IMR-90 (cell line): Measurements from ENCODE around the gene ZNF583. TPM values are rescaled to one million over a fixed set of nuclear protein-coding genes. Genes with fewer than 3 reads are reported as not detected.

Experiments
- ATAC-seq: fragments of 200-7000 bp; cut with Tn5 transposase; 2 replicates; pipeline ENCODE4 v1.9.1; 2020; ENCODE audit warnings: low read depth, mild to moderate bottlenecking, moderate library complexity
- BruUV-seq: library from RNA; stranded (reverse); fragments of 400-500 nt; replicated peaks from 2 replicates; lab custom pipeline; 2021; lab: Mats Ljungman, UMichigan
- CTCF ChIA-PET: fragments of 300-600 bp; formaldehyde crosslinking; extraction: SDS; loops from one replicate; lab custom pipeline; 2021; ENCODE audit warnings: antibody characterized with exemption; lab: Yijun Ruan, JAX
- POLR2A ChIA-PET: fragments of 300-600 bp; sonication (Branson Sonifier 250); formaldehyde crosslinking; loops from one replicate; lab custom pipeline; 2022; ENCODE audit warnings: antibody characterized with exemption; ENCODE audit not compliant: unreplicated experiment; lab: Charles Lee
- DNase-seq: peaks from one replicate; pipeline ENCODE4 v3.0.0; 2013
- H2AFZ ChIP-seq: replicated peaks from 2 replicates; pipeline ENCODE3; 2013; ENCODE audit warnings: low read length, mild to moderate bottlenecking; ENCODE audit not compliant: poor library complexity
- H2AK5ac ChIP-seq: 2 replicates; pipeline ENCODE4 v1.6.1; 2013; ENCODE audit warnings: low read depth, low read length, inconsistent platforms
- H2AK9ac ChIP-seq: replicated peaks from 2 replicates; pipeline ENCODE3; 2013; ENCODE audit warnings: mild to moderate bottlenecking, low read depth, low read length, moderate library complexity; ENCODE audit not compliant: poor library complexity
- H2BK120ac ChIP-seq: 2 replicates; pipeline ENCODE4 v1.6.1; 2013; ENCODE audit warnings: low read depth, low read length, inconsistent platforms
- H2BK15ac ChIP-seq: 3 replicates; pipeline ENCODE4 v1.6.1; 2013; ENCODE audit warnings: low read depth, low read length, inconsistent platforms
- H2BK20ac ChIP-seq: 2 replicates; pipeline ENCODE4 v1.6.1; 2013; ENCODE audit warnings: low read depth, mild to moderate bottlenecking, inconsistent platforms, low read length, moderate library complexity
- H2BK5ac ChIP-seq: 2 replicates; pipeline ENCODE4 v1.6.1; 2013; ENCODE audit warnings: mild to moderate bottlenecking, low read depth, low read length, inconsistent platforms; ENCODE audit not compliant: poor library complexity, severe bottlenecking
- H3K14ac ChIP-seq: replicated peaks from 2 replicates; pipeline ENCODE4 v1.6.1; 2013; ENCODE audit warnings: low read depth, low read length, inconsistent platforms
- H3K18ac ChIP-seq: 2 replicates; pipeline ENCODE4 v1.6.1; 2013; ENCODE audit warnings: low read depth, low read length, control low read depth
- H3K23ac ChIP-seq: 2 replicates; pipeline ENCODE4 v1.6.1; 2013; ENCODE audit warnings: low read depth, low read length, inconsistent platforms
- H3K27ac ChIP-seq: 2 replicates; pipeline ENCODE4 v1.5.1; 2013; ENCODE audit warnings: mild to moderate bottlenecking, control low read depth, low read length; ENCODE audit not compliant: insufficient read depth
- H3K27me3 ChIP-seq: 2 replicates; pipeline ENCODE4 v1.6.1; 2013; ENCODE audit warnings: low read length; ENCODE audit not compliant: control insufficient read depth, insufficient read depth
- H3K36me3 ChIP-seq: 2 replicates; pipeline ENCODE4 v1.6.1; 2013; ENCODE audit warnings: low read length, mixed read lengths; ENCODE audit not compliant: control insufficient read depth, insufficient read depth
- H3K4ac ChIP-seq: 2 replicates; pipeline ENCODE4 v1.6.1; 2013; ENCODE audit warnings: low read depth, low read length, inconsistent platforms
- H3K4me1 ChIP-seq: 2 replicates; pipeline ENCODE4 v1.6.1; 2013; ENCODE audit warnings: low read length, mixed read lengths; ENCODE audit not compliant: control insufficient read depth, insufficient read depth
- H3K4me2 ChIP-seq: 2 replicates; pipeline ENCODE4 v1.6.1; 2013; ENCODE audit warnings: low read depth, mild to moderate bottlenecking, control low read depth, low read length, moderate library complexity
- H3K4me3 ChIP-seq: 2 replicates; pipeline ENCODE4 v1.5.1; 2013; ENCODE audit warnings: low read depth, mild to moderate bottlenecking, control low read depth, low read length, moderate library complexity; ENCODE audit not compliant: insufficient read depth
- H3K56ac ChIP-seq: 2 replicates; pipeline ENCODE4 v1.6.1; 2013; ENCODE audit warnings: low read length, inconsistent platforms; ENCODE audit not compliant: insufficient read depth; ENCODE audit errors: extremely low read depth
- H3K79me1 ChIP-seq, 2 experiments: 2 replicates each; pipeline ENCODE4 v1.6.1; 2013; ENCODE audit warnings: low read length in 2 of 2, inconsistent platforms in 1 of 2, low read depth in 1 of 2
- H3K9ac ChIP-seq: 2 replicates; pipeline ENCODE4 v1.6.1; 2013; ENCODE audit warnings: low read depth, low read length, control low read depth
- H3K9me1 ChIP-seq: 2 replicates; pipeline ENCODE4 v1.6.1; 2013; ENCODE audit warnings: low read length, inconsistent platforms; ENCODE audit not compliant: insufficient read depth
- H3K9me3 ChIP-seq: 2 replicates; pipeline ENCODE4 v1.6.1; 2013; ENCODE audit warnings: low read length; ENCODE audit not compliant: control insufficient read depth, insufficient read depth
- H4K20me1 ChIP-seq: 2 replicates; pipeline ENCODE4 v1.6.1; 2013; ENCODE audit warnings: low read length, inconsistent platforms; ENCODE audit not compliant: insufficient read depth
- H4K5ac ChIP-seq: 2 replicates; pipeline ENCODE4 v1.6.1; 2013; ENCODE audit warnings: mild to moderate bottlenecking, low read depth, low read length, control low read depth
- H4K8ac ChIP-seq, 2 experiments: 2 replicates each; pipeline ENCODE4 v1.6.1; 2013; ENCODE audit warnings: low read depth in 2 of 2, low read length in 2 of 2, control low read depth in 1 of 2, inconsistent platforms in 1 of 2
- H4K91ac ChIP-seq: 2 replicates; pipeline ENCODE4 v1.6.1; 2013; ENCODE audit warnings: low read depth, low read length, inconsistent platforms; ENCODE audit not compliant: insufficient read depth
- BHLHE40 ChIP-seq: fragments of 150-350 bp; IDR thresholded peaks from 2 replicates; pipeline ENCODE4 v1.6.1; 2016; ENCODE audit warnings: mild to moderate bottlenecking, low read depth, low read length
- CHD1 ChIP-seq: IDR thresholded peaks from 2 replicates; pipeline ENCODE4 v1.6.1; 2012; ENCODE audit warnings: low read depth, low read length, improper control_type of control experiment
- FOS ChIP-seq: fragments of 150-350 bp; IDR thresholded peaks from 2 replicates; pipeline ENCODE4 v1.6.1; 2016; ENCODE audit warnings: low read depth, low read length
- MAFK ChIP-seq: IDR thresholded peaks from 2 replicates; pipeline ENCODE4 v1.6.1; 2012; ENCODE audit warnings: low read depth, low read length, improper control_type of control experiment
- MAZ ChIP-seq: IDR thresholded peaks from 2 replicates; pipeline ENCODE4 v1.6.1; 2012; ENCODE audit warnings: low read depth, mild to moderate bottlenecking, low read length, improper control_type of control experiment, moderate library complexity, borderline replicate concordance
- MXI1 ChIP-seq: IDR thresholded peaks from 2 replicates; pipeline ENCODE4 v1.6.1; 2012; ENCODE audit warnings: low read depth, mild to moderate bottlenecking, low read length, moderate library complexity, borderline replicate concordance
- NFE2L2 ChIP-seq: fragments of 150-350 bp; IDR thresholded peaks from 2 replicates; pipeline ENCODE4 v1.6.1; 2016; ENCODE audit warnings: low read depth, mild to moderate bottlenecking, low read length
- POLR2A ChIP-seq: IDR thresholded peaks from 2 replicates; pipeline ENCODE4 v1.6.1; 2012; ENCODE audit warnings: mild to moderate bottlenecking, low read depth, low read length
- RAD21 ChIP-seq: IDR thresholded peaks from 2 replicates; pipeline ENCODE4 v1.6.1; 2012; ENCODE audit warnings: low read length, improper control_type of control experiment
- RCOR1 ChIP-seq: IDR thresholded peaks from 2 replicates; pipeline ENCODE4 v1.6.1; 2012; ENCODE audit warnings: mild to moderate bottlenecking, low read length, improper control_type of control experiment; ENCODE audit not compliant: insufficient replicate concordance
- SMC3 ChIP-seq: fragments of 150-350 bp; IDR thresholded peaks from 2 replicates; pipeline ENCODE4 v1.6.1; 2016; ENCODE audit warnings: low read depth, mild to moderate bottlenecking, antibody characterized with exemption, low read length, moderate library complexity
- WGBS, 2 experiments: methylation state at CpG; one replicate each; pipeline versions ENCODE4 v1.1.5 to v1.1.7; 2013; ENCODE audit warnings: missing lambda C conversion rate in 2 of 2; ENCODE audit not compliant: insufficient read length in 1 of 2; ENCODE audit errors: extremely low coverage in 2 of 2; 5-methylcytosine and 5-hydroxymethylcytosine counted together
- dilution Hi-C: fragments of 300-500 bp; cut with HindIII; formaldehyde crosslinking; loops from one replicate; pipeline ENCODE4 v1.14.3; 2018; ENCODE audit warnings: low sequenced_read_pairs; ENCODE audit not compliant: unreplicated experiment
- in situ Hi-C: fragments of 300-500 bp; cut with MboI; formaldehyde crosslinking; loops from 3 replicates; pipeline ENCODE4 v1.14.3; 2019; ENCODE audit warnings: low sequenced_read_pairs, inconsistent platforms, mixed read lengths
- intact Hi-C: fragments of 100-400 bp; cut with micrococcal nuclease; formaldehyde crosslinking; loops from 2 replicates; pipeline ENCODE4 v1.10.0; 2022
- polyA plus RNA-seq, 3 experiments: library from polyadenylated mRNA; depleted of rRNA; stranded (reverse); fragments of >200 nt; gene quantifications; 2 replicates each; pipeline ENCODE4 v1.2.3, GENCODE V29; 2012; ENCODE audit warnings: low replicate concordance in 1 of 3
- total RNA-seq: library from RNA; depleted of rRNA; stranded (reverse); fragments of >200 nt; gene quantifications from 2 replicates; pipeline ENCODE4 v1.2.3, GENCODE V29; 2012
- TF ChIP-seq, protein P1 (sequence below): conservative IDR thresholded peaks from 2 replicates; pipeline ENCODE4 v1.5.1; 2012; ENCODE audit warnings: mild to moderate bottlenecking, low read depth, low read length, improper control_type of control experiment
- TF ChIP-seq, protein P2 (sequence below): fragments of 150-350 bp; IDR thresholded peaks from 2 replicates; pipeline ENCODE4 v1.6.1; 2017; ENCODE audit warnings: mild to moderate bottlenecking, antibody characterized with exemption, low read length, low read depth

The ZNF583 gene
- total and polyA plus RNA-seq, 2 of the 4 experiments (the other 2 are of a cell fraction) = 2.8 to 5.4 TPM

DNA sequence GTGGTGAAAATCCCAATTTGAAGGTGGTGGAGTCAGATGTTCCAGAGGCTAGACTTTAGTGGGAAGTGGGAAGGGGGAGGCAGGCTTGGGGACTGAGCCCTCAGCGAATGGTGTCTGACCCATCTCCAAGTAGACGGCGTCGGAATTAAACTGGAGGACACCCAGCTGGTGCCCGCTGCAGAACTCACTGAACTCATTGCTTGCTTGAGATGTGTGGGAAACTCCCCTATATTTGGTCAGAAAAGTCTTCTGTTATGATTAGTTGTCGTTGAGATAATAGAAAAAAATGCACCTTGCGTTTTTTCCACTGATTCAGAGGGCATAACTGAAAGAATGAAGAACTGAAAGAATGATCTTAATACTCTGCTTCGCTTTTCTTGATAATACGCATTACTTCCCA lies 871 bp upstream of the ZNF583 start:
- DNase-seq (peak; percentile 39), ATAC-seq (peak; percentile 1; the same call in 1 of the 2 replicates)
- Histone ChIP-seq H3K4ac (no peak overlapping the region), H3K79me1 (peaks cover 10 to 19% of the 10 kb centered on the region in 2 experiments), H4K91ac (no peak overlapping the region), H3K4me1 (no peaks in the 10 kb centered on the region), H2BK20ac (no peak overlapping the region), H2AFZ (peak overlapping the region; percentile 67), H3K27me3 (no peaks in the 10 kb centered on the region), H4K20me1 (no peaks in the 10 kb centered on the region), H3K27ac (peak overlapping the region; percentile 76), H3K4me2 (peak overlapping the region; percentile 66), H3K56ac (peak overlapping the region; percentile 7; the same call in 1 of the 2 replicates), H2BK5ac (no peak overlapping the region), H4K8ac (peak overlapping the region; percentile 61 to 99; a peak in 3 of 4 replicates), H3K14ac (no peak overlapping the region; the same call in 1 of the 2 replicates), H2BK120ac (no peak overlapping the region), H3K4me3 (peak overlapping the region; percentile 79), H3K9ac (peak overlapping the region; percentile 61), H3K23ac (no peak overlapping the region), H2AK9ac (no peak overlapping the region), H4K5ac (peak overlapping the region; percentile 12; the same call in 1 of the 2 replicates), H3K18ac (no peak overlapping the region), H3K9me1 (peaks cover 7% of the 10 kb centered on the region), H3K36me3 (peaks cover 8% of the 10 kb centered on the region; the same call in 1 of the 2 replicates), H2BK15ac (no peak overlapping the region), H3K9me3 (peaks cover 18% of the 10 kb centered on the region), H2AK5ac (no peak overlapping the region)
- dilution Hi-C loops = no loop called here
- WGBS, 2 experiments = 23% methylated on average over 5 of the region's 9 CpGs; no CpG with 5 or more reads in 1 of the 2 experiments
- ChIA-PET CTCF (no interaction called here), POLR2A (interaction anchor here (1.0 kb wide), 1 partner anchor 10 kb away, joined by 4 read pairs; the partner anchor contains the start of gene ZNF582)
- TF ChIP-seq MAZ (no peak), RAD21 (no peak), SMC3 (no peak), NFE2L2 (no peak), POLR2A (no peak), CHD1 (no peak), FOS (no peak), MXI1 (no peak), BHLHE40 (no peak), RCOR1 (no peak), MAFK (no peak)
- TF ChIP-seq, protein P1, sequence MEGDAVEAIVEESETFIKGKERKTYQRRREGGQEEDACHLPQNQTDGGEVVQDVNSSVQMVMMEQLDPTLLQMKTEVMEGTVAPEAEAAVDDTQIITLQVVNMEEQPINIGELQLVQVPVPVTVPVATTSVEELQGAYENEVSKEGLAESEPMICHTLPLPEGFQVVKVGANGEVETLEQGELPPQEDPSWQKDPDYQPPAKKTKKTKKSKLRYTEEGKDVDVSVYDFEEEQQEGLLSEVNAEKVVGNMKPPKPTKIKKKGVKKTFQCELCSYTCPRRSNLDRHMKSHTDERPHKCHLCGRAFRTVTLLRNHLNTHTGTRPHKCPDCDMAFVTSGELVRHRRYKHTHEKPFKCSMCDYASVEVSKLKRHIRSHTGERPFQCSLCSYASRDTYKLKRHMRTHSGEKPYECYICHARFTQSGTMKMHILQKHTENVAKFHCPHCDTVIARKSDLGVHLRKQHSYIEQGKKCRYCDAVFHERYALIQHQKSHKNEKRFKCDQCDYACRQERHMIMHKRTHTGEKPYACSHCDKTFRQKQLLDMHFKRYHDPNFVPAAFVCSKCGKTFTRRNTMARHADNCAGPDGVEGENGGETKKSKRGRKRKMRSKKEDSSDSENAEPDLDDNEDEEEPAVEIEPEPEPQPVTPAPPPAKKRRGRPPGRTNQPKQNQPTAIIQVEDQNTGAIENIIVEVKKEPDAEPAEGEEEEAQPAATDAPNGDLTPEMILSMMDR = no peak
- TF ChIP-seq, protein P2, sequence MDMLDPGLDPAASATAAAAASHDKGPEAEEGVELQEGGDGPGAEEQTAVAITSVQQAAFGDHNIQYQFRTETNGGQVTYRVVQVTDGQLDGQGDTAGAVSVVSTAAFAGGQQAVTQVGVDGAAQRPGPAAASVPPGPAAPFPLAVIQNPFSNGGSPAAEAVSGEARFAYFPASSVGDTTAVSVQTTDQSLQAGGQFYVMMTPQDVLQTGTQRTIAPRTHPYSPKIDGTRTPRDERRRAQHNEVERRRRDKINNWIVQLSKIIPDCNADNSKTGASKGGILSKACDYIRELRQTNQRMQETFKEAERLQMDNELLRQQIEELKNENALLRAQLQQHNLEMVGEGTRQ = no peak
- intact Hi-C loops = loop anchor here (2.0 to 5.0 kb wide), 2 partner anchors 74 to 134 kb away; partner anchors contain the start of genes ZFP28 and ZNF667
- BruUV-seq = no TSS peak
- in situ Hi-C loops = loop anchor here (25.0 kb wide), 1 partner anchor 984 kb away; the partner anchor contains the start of gene ZNF548
